IMR-90 (cell line): ENCODE data around the gene MSX1. TPM values are rescaled to one million over a fixed set of nuclear protein-coding genes. Genes with fewer than 3 reads are reported as not detected.

ENCODE experiments used
- ATAC-seq: fragments of 200-7000 bp; cut with Tn5 transposase; 2 replicates; pipeline ENCODE4 v1.9.1; 2020; ENCODE audit warnings: low read depth, mild to moderate bottlenecking, moderate library complexity
- BruUV-seq: library from RNA; stranded (reverse); fragments of 400-500 nt; replicated peaks from 2 replicates; lab custom pipeline; 2021; lab: Mats Ljungman, UMichigan
- CTCF ChIA-PET: fragments of 300-600 bp; formaldehyde crosslinking; extraction: SDS; loops from one replicate; lab custom pipeline; 2021; ENCODE audit warnings: antibody characterized with exemption; lab: Yijun Ruan, JAX
- POLR2A ChIA-PET: fragments of 300-600 bp; sonication (Branson Sonifier 250); formaldehyde crosslinking; loops from one replicate; lab custom pipeline; 2022; ENCODE audit warnings: antibody characterized with exemption; ENCODE audit not compliant: unreplicated experiment; lab: Charles Lee
- DNase-seq: peaks from one replicate; pipeline ENCODE4 v3.0.0; 2013
- H2AFZ ChIP-seq: replicated peaks from 2 replicates; pipeline ENCODE3; 2013; ENCODE audit warnings: low read length, mild to moderate bottlenecking; ENCODE audit not compliant: poor library complexity
- H2AK5ac ChIP-seq: 2 replicates; pipeline ENCODE4 v1.6.1; 2013; ENCODE audit warnings: low read depth, low read length, inconsistent platforms
- H2AK9ac ChIP-seq: replicated peaks from 2 replicates; pipeline ENCODE3; 2013; ENCODE audit warnings: mild to moderate bottlenecking, low read depth, low read length, moderate library complexity; ENCODE audit not compliant: poor library complexity
- H2BK120ac ChIP-seq: 2 replicates; pipeline ENCODE4 v1.6.1; 2013; ENCODE audit warnings: low read depth, low read length, inconsistent platforms
- H2BK15ac ChIP-seq: 3 replicates; pipeline ENCODE4 v1.6.1; 2013; ENCODE audit warnings: low read depth, low read length, inconsistent platforms
- H2BK20ac ChIP-seq: 2 replicates; pipeline ENCODE4 v1.6.1; 2013; ENCODE audit warnings: low read depth, mild to moderate bottlenecking, inconsistent platforms, low read length, moderate library complexity
- H2BK5ac ChIP-seq: 2 replicates; pipeline ENCODE4 v1.6.1; 2013; ENCODE audit warnings: mild to moderate bottlenecking, low read depth, low read length, inconsistent platforms; ENCODE audit not compliant: poor library complexity, severe bottlenecking
- H3K14ac ChIP-seq: replicated peaks from 2 replicates; pipeline ENCODE4 v1.6.1; 2013; ENCODE audit warnings: low read depth, low read length, inconsistent platforms
- H3K18ac ChIP-seq: 2 replicates; pipeline ENCODE4 v1.6.1; 2013; ENCODE audit warnings: low read depth, low read length, control low read depth
- H3K23ac ChIP-seq: 2 replicates; pipeline ENCODE4 v1.6.1; 2013; ENCODE audit warnings: low read depth, low read length, inconsistent platforms
- H3K27ac ChIP-seq: 2 replicates; pipeline ENCODE4 v1.5.1; 2013; ENCODE audit warnings: mild to moderate bottlenecking, control low read depth, low read length; ENCODE audit not compliant: insufficient read depth
- H3K27me3 ChIP-seq: 2 replicates; pipeline ENCODE4 v1.6.1; 2013; ENCODE audit warnings: low read length; ENCODE audit not compliant: control insufficient read depth, insufficient read depth
- H3K36me3 ChIP-seq: 2 replicates; pipeline ENCODE4 v1.6.1; 2013; ENCODE audit warnings: low read length, mixed read lengths; ENCODE audit not compliant: control insufficient read depth, insufficient read depth
- H3K4ac ChIP-seq: 2 replicates; pipeline ENCODE4 v1.6.1; 2013; ENCODE audit warnings: low read depth, low read length, inconsistent platforms
- H3K4me1 ChIP-seq: 2 replicates; pipeline ENCODE4 v1.6.1; 2013; ENCODE audit warnings: low read length, mixed read lengths; ENCODE audit not compliant: control insufficient read depth, insufficient read depth
- H3K4me2 ChIP-seq: 2 replicates; pipeline ENCODE4 v1.6.1; 2013; ENCODE audit warnings: low read depth, mild to moderate bottlenecking, control low read depth, low read length, moderate library complexity
- H3K4me3 ChIP-seq: 2 replicates; pipeline ENCODE4 v1.5.1; 2013; ENCODE audit warnings: low read depth, mild to moderate bottlenecking, control low read depth, low read length, moderate library complexity; ENCODE audit not compliant: insufficient read depth
- H3K56ac ChIP-seq: 2 replicates; pipeline ENCODE4 v1.6.1; 2013; ENCODE audit warnings: low read length, inconsistent platforms; ENCODE audit not compliant: insufficient read depth; ENCODE audit errors: extremely low read depth
- H3K79me1 ChIP-seq, 2 experiments: 2 replicates each; pipeline ENCODE4 v1.6.1; 2013; ENCODE audit warnings: low read length in 2 of 2, inconsistent platforms in 1 of 2, low read depth in 1 of 2
- H3K9ac ChIP-seq: 2 replicates; pipeline ENCODE4 v1.6.1; 2013; ENCODE audit warnings: low read depth, low read length, control low read depth
- H3K9me1 ChIP-seq: 2 replicates; pipeline ENCODE4 v1.6.1; 2013; ENCODE audit warnings: low read length, inconsistent platforms; ENCODE audit not compliant: insufficient read depth
- H3K9me3 ChIP-seq: 2 replicates; pipeline ENCODE4 v1.6.1; 2013; ENCODE audit warnings: low read length; ENCODE audit not compliant: control insufficient read depth, insufficient read depth
- H4K20me1 ChIP-seq: 2 replicates; pipeline ENCODE4 v1.6.1; 2013; ENCODE audit warnings: low read length, inconsistent platforms; ENCODE audit not compliant: insufficient read depth
- H4K5ac ChIP-seq: 2 replicates; pipeline ENCODE4 v1.6.1; 2013; ENCODE audit warnings: mild to moderate bottlenecking, low read depth, low read length, control low read depth
- H4K8ac ChIP-seq, 2 experiments: 2 replicates each; pipeline ENCODE4 v1.6.1; 2013; ENCODE audit warnings: low read depth in 2 of 2, low read length in 2 of 2, control low read depth in 1 of 2, inconsistent platforms in 1 of 2
- H4K91ac ChIP-seq: 2 replicates; pipeline ENCODE4 v1.6.1; 2013; ENCODE audit warnings: low read depth, low read length, inconsistent platforms; ENCODE audit not compliant: insufficient read depth
- BHLHE40 ChIP-seq: fragments of 150-350 bp; IDR thresholded peaks from 2 replicates; pipeline ENCODE4 v1.6.1; 2016; ENCODE audit warnings: mild to moderate bottlenecking, low read depth, low read length
- CEBPB ChIP-seq: IDR thresholded peaks from 2 replicates; pipeline ENCODE4 v1.6.1; 2012; ENCODE audit warnings: low read depth, low read length, improper control_type of control experiment
- CHD1 ChIP-seq: IDR thresholded peaks from 2 replicates; pipeline ENCODE4 v1.6.1; 2012; ENCODE audit warnings: low read depth, low read length, improper control_type of control experiment
- FOS ChIP-seq: fragments of 150-350 bp; IDR thresholded peaks from 2 replicates; pipeline ENCODE4 v1.6.1; 2016; ENCODE audit warnings: low read depth, low read length
- MAFK ChIP-seq: IDR thresholded peaks from 2 replicates; pipeline ENCODE4 v1.6.1; 2012; ENCODE audit warnings: low read depth, low read length, improper control_type of control experiment
- MAZ ChIP-seq: IDR thresholded peaks from 2 replicates; pipeline ENCODE4 v1.6.1; 2012; ENCODE audit warnings: low read depth, mild to moderate bottlenecking, low read length, improper control_type of control experiment, moderate library complexity, borderline replicate concordance
- MXI1 ChIP-seq: IDR thresholded peaks from 2 replicates; pipeline ENCODE4 v1.6.1; 2012; ENCODE audit warnings: low read depth, mild to moderate bottlenecking, low read length, moderate library complexity, borderline replicate concordance
- POLR2A ChIP-seq: IDR thresholded peaks from 2 replicates; pipeline ENCODE4 v1.6.1; 2012; ENCODE audit warnings: mild to moderate bottlenecking, low read depth, low read length
- RAD21 ChIP-seq: IDR thresholded peaks from 2 replicates; pipeline ENCODE4 v1.6.1; 2012; ENCODE audit warnings: low read length, improper control_type of control experiment
- RCOR1 ChIP-seq: IDR thresholded peaks from 2 replicates; pipeline ENCODE4 v1.6.1; 2012; ENCODE audit warnings: mild to moderate bottlenecking, low read length, improper control_type of control experiment; ENCODE audit not compliant: insufficient replicate concordance
- RFX5 ChIP-seq: IDR thresholded peaks from 2 replicates; pipeline ENCODE4 v1.8.0; 2012; ENCODE audit warnings: low read depth, mild to moderate bottlenecking, low read length, moderate library complexity
- SMC3 ChIP-seq: fragments of 150-350 bp; IDR thresholded peaks from 2 replicates; pipeline ENCODE4 v1.6.1; 2016; ENCODE audit warnings: low read depth, mild to moderate bottlenecking, antibody characterized with exemption, low read length, moderate library complexity
- WGBS, 2 experiments: methylation state at CpG; one replicate each; pipeline versions ENCODE4 v1.1.5 to v1.1.7; 2013; ENCODE audit warnings: missing lambda C conversion rate in 2 of 2; ENCODE audit not compliant: insufficient read length in 1 of 2; ENCODE audit errors: extremely low coverage in 2 of 2; 5-methylcytosine and 5-hydroxymethylcytosine counted together
- dilution Hi-C: fragments of 300-500 bp; cut with HindIII; formaldehyde crosslinking; loops from one replicate; pipeline ENCODE4 v1.14.3; 2018; ENCODE audit warnings: low sequenced_read_pairs; ENCODE audit not compliant: unreplicated experiment
- in situ Hi-C: fragments of 300-500 bp; cut with MboI; formaldehyde crosslinking; loops from 3 replicates; pipeline ENCODE4 v1.14.3; 2019; ENCODE audit warnings: low sequenced_read_pairs, inconsistent platforms, mixed read lengths
- intact Hi-C: fragments of 100-400 bp; cut with micrococcal nuclease; formaldehyde crosslinking; loops from 2 replicates; pipeline ENCODE4 v1.10.0; 2022
- polyA plus RNA-seq, 3 experiments: library from polyadenylated mRNA; depleted of rRNA; stranded (reverse); fragments of >200 nt; gene quantifications; 2 replicates each; pipeline ENCODE4 v1.2.3, GENCODE V29; 2012; ENCODE audit warnings: low replicate concordance in 1 of 3
- total RNA-seq: library from RNA; depleted of rRNA; stranded (reverse); fragments of >200 nt; gene quantifications from 2 replicates; pipeline ENCODE4 v1.2.3, GENCODE V29; 2012
- TF ChIP-seq, protein P1 (sequence below): fragments of 150-350 bp; IDR thresholded peaks from 2 replicates; pipeline ENCODE4 v1.6.1; 2016; ENCODE audit warnings: low read depth, mild to moderate bottlenecking, low read length, moderate library complexity, borderline replicate concordance
- TF ChIP-seq, protein P2 (sequence below): fragments of 150-350 bp; IDR thresholded peaks from 2 replicates; pipeline ENCODE4 v1.6.1; 2017; ENCODE audit warnings: mild to moderate bottlenecking, antibody characterized with exemption, low read length, low read depth
- TF ChIP-seq, protein P3 (sequence below): conservative IDR thresholded peaks from 2 replicates; pipeline ENCODE4 v1.5.1; 2012; ENCODE audit warnings: mild to moderate bottlenecking, low read depth, low read length, improper control_type of control experiment

Gene MSX1
- total and polyA plus RNA-seq, 2 of the 4 experiments (the other 2 are of a cell fraction): 1.1 to 3.9 TPM

DNA sequence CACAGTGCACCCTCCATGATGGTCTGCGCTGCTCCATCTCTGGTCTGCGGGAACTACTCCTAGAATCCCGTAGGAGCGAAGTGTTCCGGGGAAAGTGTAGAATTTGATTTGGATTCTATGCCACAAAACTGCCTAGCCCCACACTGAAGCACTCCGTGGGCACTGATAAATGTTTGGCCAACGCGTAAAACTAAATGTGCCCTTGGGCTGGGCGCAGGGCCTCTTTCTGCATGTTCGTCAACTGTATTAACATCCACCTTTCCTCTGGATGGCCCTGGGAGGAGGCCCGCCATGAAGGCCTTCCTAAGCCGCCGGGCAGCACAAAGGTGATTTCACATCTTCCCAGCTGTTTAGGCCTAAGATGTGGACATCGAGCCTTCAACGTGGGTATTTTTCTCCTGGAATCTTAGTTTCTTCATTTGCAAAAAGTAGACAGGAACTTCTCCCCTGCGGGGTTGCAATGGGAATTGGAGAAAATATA lies 2.6 kb downstream of the MSX1 start:
- in situ Hi-C loops (no loop called here), dilution Hi-C loops (no loop called here), intact Hi-C loops (loop anchor here (5.0 kb wide), 1 partner anchor 185 kb away; no protein-coding TSS in a partner anchor)
- Histone ChIP-seq H2AFZ (no peak overlapping the region), H3K4ac (no peak overlapping the region), H3K4me3 (no peak overlapping the region), H2BK20ac (no peak overlapping the region), H4K5ac (no peak overlapping the region), H3K27ac (no peak overlapping the region), H3K9me1 (no peaks in the 10 kb centered on the region), H3K79me1 (peaks cover 3 to 11% of the 10 kb centered on the region in 2 experiments; a peak in 1 of 4 replicates), H4K20me1 (no peaks in the 10 kb centered on the region), H4K8ac (no peak overlapping the region), H2BK5ac (no peak overlapping the region), H3K18ac (no peak overlapping the region), H2AK5ac (no peak overlapping the region), H2AK9ac (no peak overlapping the region), H2BK15ac (no peak overlapping the region), H3K9ac (no peak overlapping the region), H3K56ac (no peak overlapping the region), H2BK120ac (no peak overlapping the region), H3K23ac (no peak overlapping the region), H4K91ac (no peak overlapping the region), H3K14ac (no peak overlapping the region), H3K4me2 (no peak overlapping the region), H3K9me3 (peaks cover 3% of the 10 kb centered on the region; the same call in 1 of the 2 replicates), H3K36me3 (no peaks in the 10 kb centered on the region), H3K4me1 (no peaks in the 10 kb centered on the region; the same call in 1 of the 2 replicates), H3K27me3 (peaks cover 41% of the 10 kb centered on the region)
- no TSS peak for BruUV-seq
- ChIA-PET POLR2A (no interaction called here), CTCF (no interaction called here)
- 77% methylated on average over 5 of the region's 16 CpGs; no CpG with 5 or more reads in 1 of the 2 experiments for WGBS, 2 experiments
- no peak for TF ChIP-seq RAD21
- TF ChIP-seq CHD1: no peak
- TF ChIP-seq SMC3: no peak
- no peak for TF ChIP-seq MXI1
- no peak for TF ChIP-seq RCOR1
- TF ChIP-seq MAZ: no peak
- TF ChIP-seq, protein P1, sequence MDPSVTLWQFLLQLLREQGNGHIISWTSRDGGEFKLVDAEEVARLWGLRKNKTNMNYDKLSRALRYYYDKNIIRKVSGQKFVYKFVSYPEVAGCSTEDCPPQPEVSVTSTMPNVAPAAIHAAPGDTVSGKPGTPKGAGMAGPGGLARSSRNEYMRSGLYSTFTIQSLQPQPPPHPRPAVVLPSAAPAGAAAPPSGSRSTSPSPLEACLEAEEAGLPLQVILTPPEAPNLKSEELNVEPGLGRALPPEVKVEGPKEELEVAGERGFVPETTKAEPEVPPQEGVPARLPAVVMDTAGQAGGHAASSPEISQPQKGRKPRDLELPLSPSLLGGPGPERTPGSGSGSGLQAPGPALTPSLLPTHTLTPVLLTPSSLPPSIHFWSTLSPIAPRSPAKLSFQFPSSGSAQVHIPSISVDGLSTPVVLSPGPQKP: no peak
- no peak for TF ChIP-seq CEBPB
- TF ChIP-seq RFX5: no peak
- no peak for TF ChIP-seq POLR2A
- TF ChIP-seq FOS: no peak
- TF ChIP-seq MAFK: no peak
- TF ChIP-seq, protein P2, sequence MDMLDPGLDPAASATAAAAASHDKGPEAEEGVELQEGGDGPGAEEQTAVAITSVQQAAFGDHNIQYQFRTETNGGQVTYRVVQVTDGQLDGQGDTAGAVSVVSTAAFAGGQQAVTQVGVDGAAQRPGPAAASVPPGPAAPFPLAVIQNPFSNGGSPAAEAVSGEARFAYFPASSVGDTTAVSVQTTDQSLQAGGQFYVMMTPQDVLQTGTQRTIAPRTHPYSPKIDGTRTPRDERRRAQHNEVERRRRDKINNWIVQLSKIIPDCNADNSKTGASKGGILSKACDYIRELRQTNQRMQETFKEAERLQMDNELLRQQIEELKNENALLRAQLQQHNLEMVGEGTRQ: no peak
- TF ChIP-seq, protein P3, sequence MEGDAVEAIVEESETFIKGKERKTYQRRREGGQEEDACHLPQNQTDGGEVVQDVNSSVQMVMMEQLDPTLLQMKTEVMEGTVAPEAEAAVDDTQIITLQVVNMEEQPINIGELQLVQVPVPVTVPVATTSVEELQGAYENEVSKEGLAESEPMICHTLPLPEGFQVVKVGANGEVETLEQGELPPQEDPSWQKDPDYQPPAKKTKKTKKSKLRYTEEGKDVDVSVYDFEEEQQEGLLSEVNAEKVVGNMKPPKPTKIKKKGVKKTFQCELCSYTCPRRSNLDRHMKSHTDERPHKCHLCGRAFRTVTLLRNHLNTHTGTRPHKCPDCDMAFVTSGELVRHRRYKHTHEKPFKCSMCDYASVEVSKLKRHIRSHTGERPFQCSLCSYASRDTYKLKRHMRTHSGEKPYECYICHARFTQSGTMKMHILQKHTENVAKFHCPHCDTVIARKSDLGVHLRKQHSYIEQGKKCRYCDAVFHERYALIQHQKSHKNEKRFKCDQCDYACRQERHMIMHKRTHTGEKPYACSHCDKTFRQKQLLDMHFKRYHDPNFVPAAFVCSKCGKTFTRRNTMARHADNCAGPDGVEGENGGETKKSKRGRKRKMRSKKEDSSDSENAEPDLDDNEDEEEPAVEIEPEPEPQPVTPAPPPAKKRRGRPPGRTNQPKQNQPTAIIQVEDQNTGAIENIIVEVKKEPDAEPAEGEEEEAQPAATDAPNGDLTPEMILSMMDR: no peak
- no peak for TF ChIP-seq BHLHE40
- no peak for ATAC-seq
- DNase-seq: no peak
